Right atrium auricular region (tissue), 2 donors: ENCODE data around the gene STAC. TPM values are rescaled to one million over a fixed set of nuclear protein-coding genes. Genes with fewer than 3 reads are reported as not detected.

Experiments used
- DNase-seq: peaks from one replicate; pipeline ENCODE4 v3.0.0-alpha.2; 2019; ENCODE audit warnings: low spot score
- H3K27ac ChIP-seq, 2 donors: fragments of 200-600 bp; sonication (generic); 1 replicate in 1 of 2; 2 replicates in 1 of 2; pipeline ENCODE4 v1.5.1; 2016 to 2019
- H3K27me3 ChIP-seq, 2 donors: fragments of 200-600 bp; sonication (generic); one replicate each; pipeline versions ENCODE4 v1.5.1 to v1.6.0; 2017 to 2019
- H3K36me3 ChIP-seq: fragments of 200-600 bp; sonication (generic); one replicate; pipeline ENCODE4 v1.5.1; 2016
- H3K4me1 ChIP-seq, 2 donors: fragments of 200-600 bp; sonication (generic); one replicate each; pipeline versions ENCODE4 v1.5.1 to v1.6.0; 2017 to 2019
- H3K4me3 ChIP-seq, 2 donors: fragments of 200-600 bp; sonication (generic); 1 replicate in 1 of 2; 2 replicates in 1 of 2; pipeline ENCODE4 v1.5.1; 2017 to 2019; ENCODE audit warnings: mild to moderate bottlenecking in 1 of 2, moderate library complexity in 1 of 2
- H3K9me3 ChIP-seq, 2 donors: fragments of 200-600 bp; sonication (generic); one replicate each; pipeline ENCODE4 v1.5.1; 2019
- total RNA-seq, 2 donors: library from RNA; depleted of rRNA; stranded (reverse); fragments of >200 nt; gene quantifications; one replicate each; pipeline ENCODE4 v1.1.0, GENCODE V29; 2016
- TF ChIP-seq, protein P1 (sequence below), 2 donors: fragments of 200-600 bp; sonication (generic); IDR thresholded peaks; one replicate each; pipeline ENCODE4 v1.5.1; 2019; ENCODE audit warnings: antibody characterized with exemption in 2 of 2

STAC gene
- total RNA-seq, 2 donors from 2014 or later: 0.33 TPM; not detected in 1

- TF ChIP-seq, protein P1, sequence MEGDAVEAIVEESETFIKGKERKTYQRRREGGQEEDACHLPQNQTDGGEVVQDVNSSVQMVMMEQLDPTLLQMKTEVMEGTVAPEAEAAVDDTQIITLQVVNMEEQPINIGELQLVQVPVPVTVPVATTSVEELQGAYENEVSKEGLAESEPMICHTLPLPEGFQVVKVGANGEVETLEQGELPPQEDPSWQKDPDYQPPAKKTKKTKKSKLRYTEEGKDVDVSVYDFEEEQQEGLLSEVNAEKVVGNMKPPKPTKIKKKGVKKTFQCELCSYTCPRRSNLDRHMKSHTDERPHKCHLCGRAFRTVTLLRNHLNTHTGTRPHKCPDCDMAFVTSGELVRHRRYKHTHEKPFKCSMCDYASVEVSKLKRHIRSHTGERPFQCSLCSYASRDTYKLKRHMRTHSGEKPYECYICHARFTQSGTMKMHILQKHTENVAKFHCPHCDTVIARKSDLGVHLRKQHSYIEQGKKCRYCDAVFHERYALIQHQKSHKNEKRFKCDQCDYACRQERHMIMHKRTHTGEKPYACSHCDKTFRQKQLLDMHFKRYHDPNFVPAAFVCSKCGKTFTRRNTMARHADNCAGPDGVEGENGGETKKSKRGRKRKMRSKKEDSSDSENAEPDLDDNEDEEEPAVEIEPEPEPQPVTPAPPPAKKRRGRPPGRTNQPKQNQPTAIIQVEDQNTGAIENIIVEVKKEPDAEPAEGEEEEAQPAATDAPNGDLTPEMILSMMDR (IDR thresholded peaks at IDR 0.05): no peak
- no peaks in the 10 kb centered on the region for H3K27me3 ChIP-seq
- no peak overlapping the region for H3K4me3 ChIP-seq
- H3K27ac ChIP-seq: no peak overlapping the region
- H3K9me3 ChIP-seq: no peaks in the 10 kb centered on the region
- no peaks in the 10 kb centered on the region for H3K4me1 ChIP-seq
- no peaks in the 10 kb centered on the region for H3K36me3 ChIP-seq
- no peak for DNase-seq
Measured at GRCh38 chr3:36401056-36401455, 20.8 kb downstream of the STAC start.

- Histone ChIP-seq H3K4me1 (no peaks in the 10 kb centered on the region), H3K9me3 (no peaks in the 10 kb centered on the region), H3K36me3 (no peaks in the 10 kb centered on the region), H3K27me3 (no peaks in the 10 kb centered on the region), H3K4me3 (no peak overlapping the region), H3K27ac (no peak overlapping the region)
- no peak for DNase-seq
- TF ChIP-seq, protein P1 (IDR thresholded peaks at IDR 0.05): no peak
Measured at GRCh38 chr3:36403661-36404060, 23.4 kb downstream of the STAC start.

DNA sequence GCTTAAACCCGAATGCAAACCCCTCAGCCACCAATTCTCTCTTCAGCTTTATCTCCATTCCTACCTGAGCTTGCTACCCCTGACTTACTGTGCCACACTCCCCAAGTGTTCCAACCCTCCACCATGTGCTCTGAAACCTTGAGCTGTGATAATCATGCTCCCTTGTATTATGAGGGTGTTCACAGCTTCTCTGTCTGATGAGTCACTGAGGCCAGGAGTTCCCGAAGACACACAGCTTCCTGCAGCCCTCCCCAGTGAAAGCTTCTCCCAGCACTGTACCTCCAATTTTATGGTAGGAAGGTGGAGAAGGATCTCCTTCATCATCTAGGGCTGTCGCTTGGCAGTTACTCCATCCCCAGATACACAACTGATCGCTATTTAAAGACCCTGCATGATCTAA is 24.9 kb downstream of the STAC start:
- TF ChIP-seq, protein P1 (IDR thresholded peaks at IDR 0.05): no peak
- Histone ChIP-seq H3K9me3 (no peaks in the 10 kb centered on the region), H3K4me3 (no peak overlapping the region), H3K27ac (no peak overlapping the region), H3K27me3 (no peaks in the 10 kb centered on the region), H3K4me1 (no peaks in the 10 kb centered on the region), H3K36me3 (no peaks in the 10 kb centered on the region)
- no peak for DNase-seq

DNA sequence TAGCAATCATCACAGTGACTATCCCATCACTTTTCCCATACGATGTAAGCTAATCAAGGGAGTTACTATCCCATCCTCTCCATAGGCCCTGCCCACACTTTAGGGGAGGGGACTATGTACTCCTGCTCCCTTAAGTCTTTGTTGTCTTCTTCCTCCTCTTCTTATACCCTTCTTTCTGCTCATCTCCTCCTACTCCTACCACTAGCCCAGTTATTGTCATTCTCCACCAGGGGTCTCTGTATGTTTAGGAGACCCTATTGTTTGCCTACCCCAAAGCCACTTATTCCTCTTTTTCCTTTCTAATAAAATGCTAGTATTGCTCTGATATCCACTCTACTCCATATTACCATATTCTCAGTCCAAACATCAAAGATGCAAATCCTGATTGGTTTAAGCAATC is 27.8 kb downstream of the STAC start:
- Histone ChIP-seq H3K9me3 (no peaks in the 10 kb centered on the region), H3K4me3 (no peak overlapping the region), H3K36me3 (no peaks in the 10 kb centered on the region), H3K27ac (no peak overlapping the region), H3K27me3 (no peaks in the 10 kb centered on the region), H3K4me1 (no peaks in the 10 kb centered on the region)
- TF ChIP-seq, protein P1 (IDR thresholded peaks at IDR 0.05): peak in 1 of 2 donors; percentile 21
- no peak for DNase-seq

- Histone ChIP-seq H3K4me1 (no peaks in the 10 kb centered on the region), H3K9me3 (peaks cover 0 to under 1% of the 10 kb centered on the region in 2 donors), H3K4me3 (no peak overlapping the region), H3K27ac (no peak overlapping the region), H3K27me3 (no peaks in the 10 kb centered on the region), H3K36me3 (no peaks in the 10 kb centered on the region)
- no peak for DNase-seq
- TF ChIP-seq, protein P1 (IDR thresholded peaks at IDR 0.05): no peak
Measured at GRCh38 chr3:36409862-36410261, 29.6 kb downstream of the STAC start.

DNA sequence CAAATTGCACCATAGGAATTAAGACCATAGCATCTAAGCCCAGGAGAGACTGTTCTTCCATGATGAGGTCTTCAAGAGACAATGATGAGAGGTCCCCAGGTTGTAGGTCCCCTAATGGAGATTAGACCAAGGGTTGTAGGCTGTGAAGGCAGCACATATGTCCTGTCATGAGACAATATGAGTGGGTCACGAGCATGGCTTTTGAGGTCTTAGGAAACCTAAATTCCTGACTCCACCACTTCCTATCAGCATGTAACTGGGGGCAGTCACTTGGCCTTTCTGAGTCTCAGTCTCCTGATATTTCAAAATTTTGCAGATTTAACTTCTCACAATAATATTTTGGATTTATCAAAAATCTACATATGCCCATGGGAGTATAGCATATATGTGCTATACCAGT is 31.3 kb downstream of the STAC start:
- no peak for DNase-seq
- Histone ChIP-seq H3K4me1 (no peaks in the 10 kb centered on the region), H3K9me3 (peaks cover 0 to 8% of the 10 kb centered on the region in 2 donors), H3K4me3 (no peak overlapping the region), H3K27me3 (no peaks in the 10 kb centered on the region), H3K27ac (no peak overlapping the region), H3K36me3 (no peaks in the 10 kb centered on the region)
- TF ChIP-seq, protein P1 (IDR thresholded peaks at IDR 0.05): no peak
